Erythroblast (primary cell): Measurements from ENCODE around the gene FOLR1.

Experiments used
- GATA1 ChIP-seq: IDR thresholded peaks from 2 replicates; pipeline ENCODE4 v1.6.1; 2011; ENCODE audit warnings: low read depth, mild to moderate bottlenecking, control low read depth, low read length, moderate library complexity
- POLR2A ChIP-seq: IDR thresholded peaks from 2 replicates; pipeline ENCODE4 v1.6.1; 2011; ENCODE audit warnings: mild to moderate bottlenecking, low read length

GRCh38 chr11:72236774-72237111 lies 44.8 kb downstream of the FOLR1 start:
- no peak for TF ChIP-seq POLR2A
- no peak for TF ChIP-seq GATA1
